Activated effector memory CD4-positive, alpha-beta T cell treated with anti-CD3 and anti-CD28 coated beads, Interleukin-2, amount 50 U/mL, for 16 hours (primary cell): Measurements from ENCODE around the gene TXNRD3.
"Not testable (repeated sequence)": the region's sequence is repeated elsewhere in the genome, so short reads cannot be mapped to it uniquely, and the experiment has no call there.

ENCODE experiments used
- DNase-seq: peaks from one replicate; pipeline ENCODE4 v3.0.0-alpha.2; 2020

TXNRD3 gene

DNA sequence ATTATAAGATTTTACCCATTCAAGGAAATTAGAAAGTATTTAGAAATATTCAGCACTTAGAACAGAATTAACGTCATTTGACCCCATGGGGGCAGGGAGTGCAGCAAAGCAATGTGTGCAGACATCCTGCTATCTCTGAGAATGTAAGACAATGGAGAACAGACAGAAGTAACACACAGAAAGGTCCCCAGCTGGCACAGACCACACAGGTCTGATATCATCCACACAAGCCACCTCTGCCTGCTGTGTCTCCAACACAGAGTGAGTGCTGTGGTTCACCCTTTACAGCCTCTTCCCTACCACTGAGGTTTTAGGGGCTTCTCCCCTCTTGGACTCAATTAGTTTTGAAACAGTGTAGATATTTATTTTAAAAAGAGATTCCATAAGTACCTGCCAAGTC lies 16.1 kb downstream of the TXNRD3 start:
- no peak for DNase-seq

DNA sequence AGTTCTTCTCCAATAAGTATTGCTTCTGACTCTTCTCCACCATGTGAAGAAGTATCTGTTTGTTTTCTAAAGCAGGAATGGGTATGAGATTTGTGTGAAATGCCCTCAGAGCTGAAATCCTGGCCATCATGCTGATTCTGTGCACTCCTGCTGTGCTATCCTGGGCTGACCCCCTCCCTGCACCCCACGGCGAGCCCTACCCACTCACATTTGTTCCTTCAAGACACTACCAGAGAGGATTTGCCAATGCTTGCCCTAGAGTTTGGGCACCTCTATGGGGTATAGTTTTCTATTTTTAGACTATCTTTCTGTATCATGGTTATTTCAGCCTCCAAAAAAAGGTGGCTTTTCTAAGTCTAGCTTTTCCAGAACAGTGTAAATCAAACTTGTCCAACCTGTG lies 18.5 kb downstream of the TXNRD3 start:
- no peak for DNase-seq

DNA sequence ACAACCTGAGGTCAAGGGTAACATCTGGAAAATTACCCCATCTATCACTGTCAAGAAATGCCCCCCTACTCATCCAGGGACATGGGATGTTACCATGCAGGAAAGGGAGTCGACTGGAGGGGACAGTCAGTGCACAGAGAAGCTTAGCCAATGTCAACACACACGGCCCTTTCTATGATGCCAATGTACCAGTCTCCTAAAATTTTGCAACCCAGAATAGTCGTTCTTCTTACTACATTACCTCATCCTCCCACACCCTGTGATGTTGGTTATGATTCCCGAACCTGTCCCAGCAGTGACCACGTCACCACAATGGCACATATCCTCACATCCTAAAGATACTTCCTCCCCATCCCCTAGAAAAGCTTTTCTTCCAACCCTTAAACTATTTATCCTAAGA lies 20.1 kb downstream of the TXNRD3 start:
- DNase-seq: no peak

DNA sequence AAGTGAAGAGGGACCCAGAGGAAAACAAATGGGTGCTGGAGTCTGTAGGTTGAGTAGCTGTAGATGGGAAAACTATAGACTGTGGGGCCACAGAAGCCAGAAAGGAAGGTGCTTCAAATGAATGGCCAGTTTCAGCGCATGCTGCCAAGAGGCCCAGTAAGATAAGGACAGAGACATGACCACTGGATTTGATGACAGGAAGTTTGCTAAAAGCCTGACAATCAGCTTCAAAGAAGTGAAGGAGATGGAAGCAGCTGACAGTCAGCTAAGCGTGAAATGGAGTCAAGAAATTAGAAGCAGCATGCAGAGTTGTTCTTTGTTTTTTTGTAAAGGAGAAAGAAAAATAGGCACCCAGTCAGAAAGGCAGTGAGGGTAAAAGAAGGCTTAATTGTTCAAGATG lies 24.9 kb downstream of the TXNRD3 start:
- DNase-seq: no peak

DNA sequence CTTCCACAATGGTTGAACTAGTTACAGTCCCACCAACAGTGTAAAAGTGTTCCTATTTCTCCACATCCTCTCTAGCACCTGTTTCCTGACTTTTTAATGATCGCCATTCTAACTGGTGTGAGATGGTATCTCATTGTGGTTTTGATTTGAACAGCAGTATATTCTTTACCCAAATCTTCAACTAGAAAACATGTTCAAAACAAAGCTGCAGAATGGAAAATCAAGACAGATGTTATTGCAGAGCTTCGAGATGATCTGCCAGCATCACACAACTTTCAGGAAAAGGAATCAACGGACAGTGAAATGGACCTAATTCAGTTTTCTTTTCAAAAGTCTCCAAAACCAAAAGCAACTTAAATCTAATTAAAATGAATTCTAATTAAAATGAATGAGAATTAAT lies 29.2 kb downstream of the TXNRD3 start:
- not testable (repeated sequence) for DNase-seq

DNA sequence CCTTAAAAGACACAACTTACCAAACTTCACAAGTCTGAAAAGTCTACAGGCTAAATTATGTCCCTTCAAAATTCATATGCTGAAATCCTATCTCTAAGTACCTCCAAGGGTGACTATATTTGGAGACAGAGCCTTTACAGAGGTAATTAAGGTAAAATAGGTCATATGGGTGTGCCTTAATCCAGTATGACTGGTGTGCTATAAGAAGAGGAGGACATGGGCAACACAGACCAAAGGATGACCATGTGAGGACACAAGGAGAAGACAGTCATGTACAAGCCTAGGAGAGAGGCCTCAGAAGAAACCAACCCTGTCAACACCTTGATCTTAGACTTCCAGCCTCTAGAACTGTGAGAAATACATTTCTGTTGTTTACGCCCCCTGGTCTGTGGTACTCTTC lies 32.2 kb downstream of the TXNRD3 start:
- no peak for DNase-seq

DNA sequence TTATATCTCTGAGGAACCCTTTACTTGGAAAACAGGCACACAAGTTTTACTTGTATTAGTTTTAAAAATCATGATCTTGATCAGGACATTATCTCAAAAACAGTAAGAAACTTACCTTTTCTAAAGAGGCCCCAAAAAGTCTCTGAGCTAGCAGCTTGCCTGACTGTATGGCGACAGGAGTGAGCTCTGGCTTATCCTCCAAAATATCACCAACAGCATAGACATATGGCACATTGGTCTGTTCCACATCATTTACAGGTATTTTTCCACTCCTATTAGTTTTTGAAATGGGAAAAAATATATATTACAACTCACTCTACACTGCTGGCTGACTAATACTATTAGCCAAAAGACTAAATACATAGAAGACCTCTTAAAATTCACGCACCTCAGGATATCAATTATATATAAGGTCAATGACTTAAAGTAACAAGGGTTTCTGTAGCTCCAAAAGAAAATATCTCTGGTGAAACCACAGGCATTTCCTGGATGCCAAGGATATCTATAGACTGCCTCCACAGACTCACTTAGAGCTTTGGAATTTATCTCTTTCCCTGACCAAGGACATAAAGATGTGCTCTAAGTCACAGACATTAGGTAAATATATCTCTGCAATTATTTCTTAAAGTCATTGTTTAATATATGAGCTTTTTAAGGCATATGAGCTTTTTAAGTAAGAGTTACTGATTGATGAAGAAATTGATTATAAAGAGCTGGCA lies 33.1 kb downstream of the TXNRD3 start:
- DNase-seq: no peak

DNA sequence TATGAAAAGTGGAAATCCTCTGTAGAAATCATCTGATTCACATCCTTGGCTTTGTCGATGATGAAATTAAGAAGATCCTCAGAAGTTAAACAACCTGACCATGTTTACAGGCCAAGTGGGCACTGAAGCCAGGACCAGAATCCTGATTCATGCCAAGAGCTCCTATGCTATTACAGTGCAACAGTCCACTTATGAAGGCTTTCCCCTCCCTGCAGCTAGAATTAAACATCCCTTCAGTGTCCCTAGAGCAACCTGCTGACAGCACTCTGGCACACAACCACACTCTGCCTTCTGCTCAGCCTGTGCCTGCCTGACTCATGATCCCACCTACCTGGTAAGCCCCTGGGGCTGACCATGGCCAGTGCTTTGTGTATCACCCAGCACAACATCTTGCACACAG lies 33.8 kb downstream of the TXNRD3 start:
- DNase-seq: no peak

DNA sequence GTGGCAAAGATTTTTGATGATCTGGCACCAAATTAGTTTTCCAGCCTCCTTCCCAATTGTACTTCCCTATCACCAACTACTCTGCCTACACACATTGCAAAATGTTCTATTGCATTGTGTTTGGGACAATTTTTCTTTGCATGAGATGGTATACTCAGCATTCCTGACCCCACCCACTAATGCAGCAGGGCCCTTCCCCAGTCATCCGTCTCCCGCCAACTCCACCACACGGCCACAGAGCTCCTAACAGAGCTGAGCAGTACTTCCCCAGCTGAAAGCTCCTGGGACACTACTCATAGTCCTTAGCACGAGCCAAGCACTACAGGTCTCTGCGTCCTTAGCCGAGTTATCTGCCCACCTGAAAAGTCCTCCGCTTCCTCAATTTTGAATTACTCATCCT lies 34.2 kb downstream of the TXNRD3 start:
- DNase-seq: no peak

DNA sequence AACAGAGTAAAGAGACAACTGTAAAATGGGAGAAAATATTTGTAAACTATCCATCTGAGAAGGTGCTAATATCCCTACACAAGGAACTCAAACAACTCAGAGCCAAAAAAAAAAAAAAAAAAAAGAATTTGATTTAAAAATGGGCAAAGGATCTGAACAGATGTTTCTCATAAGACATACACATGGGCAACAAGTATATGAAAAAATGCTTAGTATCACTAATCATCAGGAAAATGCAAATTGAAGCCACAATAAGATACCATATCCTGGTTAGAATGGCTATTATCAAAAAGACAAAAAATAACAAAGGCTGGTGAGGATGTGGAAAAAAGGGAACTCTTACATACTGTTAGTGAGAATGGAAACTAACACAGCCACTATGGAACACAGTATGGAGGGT lies 36.2 kb downstream of the TXNRD3 start:
- no peak for DNase-seq

DNA sequence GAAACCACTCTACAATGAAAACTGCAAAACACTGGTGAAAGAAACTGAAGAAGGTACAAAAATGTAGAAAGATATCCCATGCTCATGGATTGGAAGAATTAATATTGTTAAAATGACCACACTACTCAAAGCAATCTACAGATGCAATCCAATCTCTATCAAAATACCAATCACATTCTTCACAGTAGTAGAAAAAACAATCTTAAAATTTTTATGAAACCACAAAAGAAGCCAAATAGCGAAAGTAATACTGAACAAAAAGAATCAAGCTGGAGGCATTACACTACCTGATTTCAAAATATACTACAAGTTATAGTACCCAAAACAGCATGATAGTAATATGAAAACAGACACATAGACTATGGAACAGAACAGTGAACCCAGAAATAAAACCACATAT lies 36.9 kb downstream of the TXNRD3 start:
- no peak for DNase-seq

DNA sequence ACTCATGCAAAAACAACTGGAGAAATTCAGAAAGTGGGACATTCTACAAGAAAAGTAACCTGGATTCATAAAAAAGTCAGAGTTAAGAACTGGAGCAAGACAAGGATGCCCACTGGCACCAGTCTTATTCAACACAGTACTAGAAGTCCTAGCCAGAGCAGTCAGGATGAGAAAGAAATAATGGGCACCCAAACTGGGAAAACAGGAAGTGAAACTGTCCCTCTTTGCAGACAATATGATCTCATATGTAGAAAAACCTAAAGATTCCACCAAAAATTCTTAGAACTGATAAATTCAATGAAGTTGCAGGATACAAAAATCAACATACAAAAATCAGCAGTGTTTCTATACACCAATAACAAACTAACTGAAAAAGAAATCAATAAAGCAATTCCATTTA lies 37.4 kb downstream of the TXNRD3 start:
- no peak for DNase-seq

DNA sequence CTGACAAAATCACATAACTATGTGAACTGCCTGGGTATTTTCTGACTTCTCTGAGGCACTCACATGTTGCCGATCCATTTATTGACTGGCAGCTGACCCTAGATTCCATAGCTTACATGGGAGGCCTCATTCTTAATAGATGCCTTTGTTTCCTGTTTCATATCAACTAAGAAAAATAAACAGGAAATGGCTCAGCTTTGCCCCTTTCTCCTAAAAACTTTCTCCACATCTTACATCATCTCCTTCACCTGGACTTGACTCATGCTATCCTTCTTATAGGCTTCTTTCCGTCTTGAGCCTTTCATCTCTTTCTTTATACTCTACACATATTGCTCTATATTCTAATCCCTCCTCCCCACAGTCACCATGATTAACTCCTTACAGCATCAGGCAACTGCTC lies 38.0 kb downstream of the TXNRD3 start:
- DNase-seq: no peak

DNA sequence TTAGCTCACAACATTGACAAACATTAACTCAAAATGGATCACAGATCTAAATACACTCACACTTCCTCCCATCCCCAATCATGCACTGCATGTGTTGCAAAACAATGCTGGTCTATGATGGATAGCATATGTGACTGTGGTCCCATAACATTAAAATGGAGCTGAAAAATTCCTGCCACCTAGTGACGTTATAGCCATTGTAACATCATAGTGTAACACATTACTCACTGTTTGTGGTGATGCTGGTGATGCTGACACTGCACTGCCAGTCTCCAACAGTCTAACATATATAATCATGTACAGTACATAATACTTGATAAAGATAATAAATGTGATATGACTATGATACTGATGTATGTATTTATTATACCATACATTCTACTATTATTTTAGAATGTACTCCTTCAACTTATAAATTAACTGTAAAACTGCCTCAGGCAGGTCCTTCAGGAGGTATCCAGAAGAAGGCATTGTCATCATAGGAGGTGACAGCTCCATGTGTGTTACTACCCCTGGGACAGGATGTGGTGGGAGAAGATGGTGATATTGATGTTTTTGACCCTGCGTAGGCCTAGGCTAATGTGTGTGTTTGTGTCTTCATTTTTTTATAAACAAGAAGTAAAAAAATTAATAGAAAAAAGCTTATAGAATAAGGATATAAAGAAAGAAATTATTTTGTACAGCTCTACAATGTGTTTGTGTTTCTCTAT lies 41.3 kb downstream of the TXNRD3 start:
- DNase-seq: no peak

DNA sequence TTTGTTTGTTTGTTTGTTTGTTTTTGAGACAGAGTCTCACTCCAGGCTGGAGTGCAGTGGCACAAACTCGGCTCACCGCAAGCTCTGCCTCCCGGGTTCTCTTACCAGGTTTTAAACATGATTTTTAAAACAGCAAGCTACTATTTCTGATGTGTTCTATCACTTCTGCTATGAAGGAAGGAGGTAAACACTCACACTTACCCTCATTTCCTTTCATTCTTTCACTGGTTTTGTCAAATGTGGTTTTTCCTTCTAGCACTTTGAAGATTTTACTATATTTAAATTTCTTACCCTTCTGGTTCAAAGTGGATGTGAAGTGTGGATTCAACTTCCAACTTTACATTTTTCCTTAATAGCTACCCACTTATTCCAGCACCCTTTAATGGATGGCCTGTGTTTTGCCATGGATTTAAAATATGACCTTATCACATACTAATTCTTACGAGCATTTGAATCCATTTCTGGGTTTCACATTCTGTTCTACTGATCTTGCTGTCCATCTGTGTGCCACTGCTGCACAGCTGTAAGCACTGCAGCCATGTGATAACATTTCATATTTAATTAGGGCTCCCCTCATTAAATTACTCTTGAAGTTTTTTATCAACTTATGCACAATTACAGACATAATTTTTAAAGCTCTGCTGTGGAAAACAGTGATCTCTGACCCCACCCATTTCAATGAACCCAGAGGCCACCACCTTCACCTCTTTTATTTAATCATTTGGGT lies 42.3 kb downstream of the TXNRD3 start:
- no peak for DNase-seq

DNA sequence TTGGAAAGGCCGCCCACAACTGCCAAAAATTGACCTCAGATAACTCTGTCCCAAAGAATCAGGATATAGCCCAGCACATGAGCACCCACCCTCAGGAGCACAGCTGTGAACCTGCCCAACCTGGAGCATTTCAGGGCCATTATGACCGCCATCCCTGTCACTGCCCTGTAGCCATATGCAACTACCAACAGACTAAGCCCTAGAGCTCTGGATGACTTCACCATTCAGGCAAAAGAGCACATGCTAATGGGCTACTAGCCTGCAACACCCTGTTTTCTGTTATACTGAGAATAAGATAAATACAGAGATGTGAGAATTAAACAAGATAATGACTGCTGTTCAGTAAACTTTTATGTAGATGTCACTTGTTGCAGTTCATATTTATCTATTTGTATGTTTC lies 45.0 kb downstream of the TXNRD3 start:
- no peak for DNase-seq

DNA sequence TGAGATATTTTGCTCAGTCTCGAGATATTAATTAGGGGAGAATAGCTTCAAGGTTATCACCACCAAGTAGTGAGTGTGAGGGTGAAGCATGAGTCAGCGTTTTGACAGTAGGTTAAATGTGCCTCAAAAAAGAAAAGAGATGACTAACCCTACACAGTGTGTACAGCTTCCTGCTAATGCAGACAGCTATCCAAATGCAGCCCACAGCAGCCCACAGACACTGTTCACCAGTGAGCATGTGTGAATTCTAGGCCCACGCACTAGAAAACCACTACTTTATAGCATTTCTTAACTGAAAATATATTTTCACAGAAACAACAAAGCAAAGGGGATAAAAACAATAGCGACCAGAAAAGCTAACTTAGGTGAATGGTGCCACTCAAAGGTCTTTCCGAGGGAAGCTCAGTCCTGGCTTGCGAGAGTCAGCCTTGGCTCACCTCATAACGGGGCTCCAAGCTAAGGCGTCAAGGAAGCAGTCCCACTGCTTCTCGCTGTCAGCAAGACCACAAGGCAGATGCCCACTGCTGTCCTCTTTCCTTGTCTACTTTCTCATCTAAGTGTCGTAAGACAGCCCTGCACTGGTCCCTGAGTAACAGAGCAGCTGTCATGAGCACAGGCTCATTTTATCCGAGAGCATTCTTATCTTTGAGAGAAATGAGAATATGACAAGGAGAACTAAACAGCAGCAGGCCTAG lies 47.6 kb downstream of the TXNRD3 start:
- no peak for DNase-seq

DNA sequence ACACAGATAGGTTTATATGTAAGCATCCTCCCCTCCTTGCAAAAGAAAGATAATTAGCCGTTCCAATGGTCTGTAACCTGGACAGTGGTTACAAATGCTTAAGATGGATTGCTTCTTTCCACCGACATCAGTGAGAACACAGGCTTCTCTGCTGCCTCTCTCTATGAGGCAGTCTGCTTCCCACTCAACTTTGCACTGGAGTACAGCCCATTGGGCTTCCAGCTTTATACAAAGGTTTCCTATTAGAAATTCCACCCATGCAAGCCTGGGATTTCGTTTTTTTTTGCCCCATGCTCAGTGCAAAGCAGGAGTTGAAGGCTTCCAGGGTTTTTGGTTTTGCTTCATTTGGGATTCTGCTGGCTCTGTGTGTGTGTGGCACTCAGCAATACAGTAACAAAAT lies 48.9 kb downstream of the TXNRD3 start:
- DNase-seq: no peak

DNA sequence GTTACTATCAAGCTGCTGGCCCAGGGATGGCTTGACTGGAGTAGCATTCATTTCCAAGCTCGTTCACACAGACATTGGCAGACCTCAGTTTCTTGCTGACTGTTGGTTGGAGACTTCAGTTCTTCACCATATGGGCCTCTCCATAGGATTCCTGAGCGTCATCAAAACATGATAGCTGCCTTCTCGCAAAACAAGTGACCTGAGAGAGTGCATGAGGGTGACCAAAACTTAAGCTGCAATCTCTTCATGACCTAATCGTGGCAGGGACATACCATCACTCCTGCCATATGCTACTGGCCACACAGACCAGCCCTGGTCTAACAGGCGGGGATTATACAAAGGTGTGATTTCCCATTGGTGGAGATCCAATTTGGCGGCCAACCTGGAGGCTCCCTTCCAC lies 50.2 kb downstream of the TXNRD3 start:
- DNase-seq: no peak

DNA sequence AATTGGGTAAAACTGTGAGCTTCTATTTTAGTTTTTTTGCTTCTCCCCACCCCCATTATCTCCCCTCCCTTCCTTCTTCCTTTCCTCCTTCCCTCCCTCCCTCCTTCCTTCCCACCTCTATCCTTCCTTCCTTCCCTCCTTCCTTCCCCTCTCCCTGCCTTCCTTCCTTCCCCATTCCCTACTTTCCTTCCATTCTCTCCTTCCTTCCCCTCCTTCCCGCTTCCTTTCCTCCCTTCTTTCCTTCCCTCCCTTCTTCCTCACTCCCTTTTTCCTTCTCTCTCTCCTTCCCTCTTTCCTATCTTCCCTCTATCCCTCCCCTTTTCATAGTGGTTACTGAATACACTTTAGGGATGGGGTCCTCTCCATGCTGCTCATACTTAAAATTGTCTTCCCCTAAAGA lies 55.8 kb downstream of the TXNRD3 start:
- DNase-seq: no peak

DNA sequence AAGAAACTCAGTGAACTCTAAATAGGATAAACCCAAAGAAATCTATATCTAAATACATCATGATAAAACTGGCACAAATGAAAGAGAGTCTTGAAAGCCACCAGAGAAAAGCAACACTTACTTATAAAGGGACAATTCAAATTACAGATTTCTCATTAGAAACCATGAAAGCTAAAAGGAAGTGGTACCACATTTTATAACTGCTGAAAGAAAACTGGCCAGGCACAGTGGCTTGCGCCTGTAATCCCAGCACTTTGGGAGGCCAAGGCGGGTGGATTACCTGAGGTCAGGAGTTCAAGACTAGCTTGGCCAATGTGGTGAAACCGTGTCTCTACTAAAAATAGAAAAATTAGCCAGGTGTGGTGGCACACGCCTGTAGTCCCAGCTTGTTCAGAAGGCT lies 59.4 kb downstream of the TXNRD3 start:
- not testable (repeated sequence) for DNase-seq

DNA sequence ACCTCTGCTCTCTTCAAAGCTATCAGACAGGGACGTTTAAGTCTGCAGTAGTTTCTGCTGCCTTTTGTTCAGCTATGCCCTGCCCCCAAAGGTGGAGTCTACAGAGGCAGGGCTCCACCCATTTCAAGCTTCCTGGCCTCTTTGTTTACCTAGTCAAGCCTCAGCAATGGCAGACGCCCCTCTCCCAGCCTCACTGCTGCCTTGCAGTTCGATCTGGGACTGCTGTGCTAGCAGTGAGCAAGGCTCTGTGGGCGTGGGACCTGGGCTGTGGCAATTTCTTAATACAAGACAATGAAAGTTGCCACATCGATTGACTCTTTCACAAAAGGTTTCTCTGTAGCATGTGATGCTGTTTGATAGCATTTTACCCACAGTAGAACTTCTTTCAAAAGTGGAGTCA lies 63.4 kb downstream of the TXNRD3 start:
- not testable (repeated sequence) for DNase-seq

DNA sequence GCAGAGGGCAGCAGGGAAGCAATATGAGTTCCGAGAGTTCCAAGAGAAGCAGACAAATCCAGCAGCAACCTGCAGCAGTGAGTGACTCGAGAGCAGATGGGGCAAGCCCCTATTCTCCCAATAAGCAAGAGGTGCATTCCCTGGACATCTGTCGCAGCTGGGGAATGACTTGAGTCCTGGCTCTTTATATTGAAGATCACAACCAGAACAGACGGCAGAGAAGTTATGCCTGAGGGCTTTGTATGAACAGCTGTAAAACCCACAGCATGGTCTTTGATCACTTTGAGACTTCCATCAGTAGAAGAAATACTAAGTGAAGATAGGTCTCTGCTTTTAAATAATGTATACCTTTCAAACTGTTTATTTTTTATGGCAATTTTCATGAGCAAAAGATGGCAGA lies 72.6 kb downstream of the TXNRD3 start:
- no peak for DNase-seq

DNA sequence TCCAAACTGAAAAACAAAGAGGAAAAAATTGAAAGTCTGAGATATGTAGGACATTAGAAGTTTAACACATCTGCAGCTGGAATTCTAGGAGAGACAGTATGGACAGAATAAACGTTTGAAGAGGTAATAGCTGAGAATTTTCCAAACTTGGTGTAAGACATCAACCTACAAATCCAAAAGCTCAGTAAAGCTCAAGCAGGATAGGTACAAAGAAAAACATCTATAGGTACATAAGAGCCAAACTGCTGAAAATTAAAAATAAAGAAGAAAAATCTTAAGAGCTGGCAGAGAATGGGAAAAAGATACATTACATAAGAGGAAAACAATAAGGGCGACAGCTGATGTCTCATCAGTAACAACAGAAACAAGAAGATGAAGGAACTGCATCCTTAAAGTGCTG lies 73.4 kb downstream of the TXNRD3 start:
- no peak for DNase-seq
